Cardiac muscle cell (in vitro differentiated cells and primary cell): ENCODE measurements around the gene VTI1A. TPM values are rescaled to one million over a fixed set of nuclear protein-coding genes. Genes with fewer than 3 reads are reported as not detected.
A peak's percentile ranks its signal among the peaks of the same experiment; 100 is the strongest.

Experiments
- DNase-seq, 2 donors: peaks; one replicate each; pipeline versions ENCODE4 v3.0.0 to v3.0.0-alpha.2; 2010 to 2017; ENCODE audit warnings: low read depth in 1 of 2, low spot score in 1 of 2
- H3K27ac ChIP-seq: fragments of 200-600 bp; sonication (generic); 2 replicates; pipeline ENCODE4 v1.5.1; 2016
- H3K27me3 ChIP-seq: fragments of 200-600 bp; sonication (generic); 2 replicates; pipeline ENCODE4 v1.6.0; 2016; ENCODE audit warnings: control low read depth
- H3K36me3 ChIP-seq: fragments of 200-600 bp; sonication (generic); 2 replicates; pipeline ENCODE4 v1.5.1; 2016; ENCODE audit warnings: control low read depth
- H3K4me1 ChIP-seq: fragments of 200-600 bp; sonication (generic); 2 replicates; pipeline ENCODE4 v1.8.1; 2017; ENCODE audit warnings: low read depth, mild to moderate bottlenecking, mixed run types
- H3K4me3 ChIP-seq: fragments of 200-600 bp; sonication (generic); 2 replicates; pipeline ENCODE4 v1.5.1; 2016; ENCODE audit warnings: mild to moderate bottlenecking
- H3K9me3 ChIP-seq: fragments of 200-600 bp; sonication (generic); 2 replicates; pipeline ENCODE4 v1.5.1; 2017; ENCODE audit warnings: low read depth, mild to moderate bottlenecking, control low read depth
- polyA plus RNA-seq: library from polyadenylated mRNA; unstranded; fragments of >200 nt; fragmentation: Nextera tagmentation; extraction: Ambion mirVana; gene quantifications from 2 replicates; pipeline ENCODE4 v1.2.1, GENCODE V29; 2016
- total RNA-seq: library from RNA; depleted of rRNA; stranded (reverse); fragments of >200 nt; gene quantifications from 2 replicates; pipeline ENCODE4 v1.2.3, GENCODE V29; 2016
- TF ChIP-seq, protein P1 (sequence below): IDR thresholded peaks from 2 replicates; pipeline ENCODE4 v1.5.1; 2012; ENCODE audit warnings: low read depth, mild to moderate bottlenecking, low read length

The VTI1A gene
- total and polyA plus RNA-seq, 2 experiments from 2014 or later: 19.3 to 33.1 TPM

DNA sequence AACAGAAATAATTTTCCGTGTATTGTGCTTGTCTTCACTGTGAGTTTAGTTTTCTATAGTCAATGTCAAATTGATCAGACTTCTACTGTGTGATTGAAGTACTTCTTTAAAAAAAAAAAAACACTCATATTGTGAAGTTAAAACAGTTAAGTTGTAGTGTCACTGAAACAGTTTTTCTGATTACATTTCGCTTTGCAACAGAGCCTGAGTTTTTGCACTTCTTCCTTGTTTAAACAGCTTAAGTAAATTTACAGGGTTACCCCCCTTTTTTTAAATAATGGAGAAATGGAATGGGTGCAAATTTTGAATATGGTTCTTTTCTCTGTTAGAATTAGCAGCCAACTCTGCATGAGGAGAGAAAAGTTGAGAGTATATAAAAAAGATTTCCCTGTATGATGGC, 117.3 kb downstream of the VTI1A start:
- Histone ChIP-seq H3K36me3 (no peaks in the 10 kb centered on the region), H3K27ac (no peak overlapping the region), H3K4me3 (no peak overlapping the region), H3K4me1 (peaks cover 3% of the 10 kb centered on the region), H3K27me3 (no peaks in the 10 kb centered on the region), H3K9me3 (no peaks in the 10 kb centered on the region)
- DNase-seq: no peak
- TF ChIP-seq, protein P1, sequence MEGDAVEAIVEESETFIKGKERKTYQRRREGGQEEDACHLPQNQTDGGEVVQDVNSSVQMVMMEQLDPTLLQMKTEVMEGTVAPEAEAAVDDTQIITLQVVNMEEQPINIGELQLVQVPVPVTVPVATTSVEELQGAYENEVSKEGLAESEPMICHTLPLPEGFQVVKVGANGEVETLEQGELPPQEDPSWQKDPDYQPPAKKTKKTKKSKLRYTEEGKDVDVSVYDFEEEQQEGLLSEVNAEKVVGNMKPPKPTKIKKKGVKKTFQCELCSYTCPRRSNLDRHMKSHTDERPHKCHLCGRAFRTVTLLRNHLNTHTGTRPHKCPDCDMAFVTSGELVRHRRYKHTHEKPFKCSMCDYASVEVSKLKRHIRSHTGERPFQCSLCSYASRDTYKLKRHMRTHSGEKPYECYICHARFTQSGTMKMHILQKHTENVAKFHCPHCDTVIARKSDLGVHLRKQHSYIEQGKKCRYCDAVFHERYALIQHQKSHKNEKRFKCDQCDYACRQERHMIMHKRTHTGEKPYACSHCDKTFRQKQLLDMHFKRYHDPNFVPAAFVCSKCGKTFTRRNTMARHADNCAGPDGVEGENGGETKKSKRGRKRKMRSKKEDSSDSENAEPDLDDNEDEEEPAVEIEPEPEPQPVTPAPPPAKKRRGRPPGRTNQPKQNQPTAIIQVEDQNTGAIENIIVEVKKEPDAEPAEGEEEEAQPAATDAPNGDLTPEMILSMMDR: no peak

DNA sequence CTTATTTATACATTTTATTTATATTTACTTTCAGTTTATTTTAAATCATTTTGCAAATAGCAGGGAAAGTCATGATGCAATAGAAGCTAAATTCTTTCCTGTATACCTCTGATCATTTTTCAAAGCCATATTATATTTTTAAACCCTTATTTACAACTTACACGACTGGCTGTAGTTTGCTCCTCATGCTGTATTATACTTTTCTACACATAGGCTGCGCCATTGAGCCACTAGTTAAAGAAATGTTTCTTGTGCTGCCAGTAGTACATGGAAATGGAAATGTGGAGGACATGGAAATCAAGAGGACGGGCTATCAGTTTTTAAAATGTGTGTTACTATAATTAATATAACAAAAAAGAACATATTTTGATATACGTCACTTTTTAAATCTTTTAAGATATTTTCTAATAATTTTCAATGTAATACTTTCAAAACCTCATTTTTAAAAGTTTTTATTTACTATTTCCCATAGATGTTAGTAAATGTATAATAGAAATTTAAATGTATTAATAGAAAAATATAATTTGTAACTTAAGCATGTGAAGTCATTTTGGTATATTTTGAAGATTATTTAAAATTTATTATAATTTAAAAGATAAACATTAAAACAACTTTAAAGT, 118.5 kb downstream of the VTI1A start:
- DNase-seq: peak; percentile 79 to 86
- no peaks in the 10 kb centered on the region for H3K36me3 ChIP-seq
- H3K4me1 ChIP-seq: peaks cover 3% of the 10 kb centered on the region
- no peak overlapping the region for H3K4me3 ChIP-seq
- no peak overlapping the region for H3K27ac ChIP-seq
- no peaks in the 10 kb centered on the region for H3K9me3 ChIP-seq
- H3K27me3 ChIP-seq: no peaks in the 10 kb centered on the region
- TF ChIP-seq, protein P1: peak; percentile 84

GRCh38 chr10:112570585-112570984, 123.6 kb downstream of the VTI1A start:
- TF ChIP-seq, protein P1: no peak
- no peaks in the 10 kb centered on the region for H3K36me3 ChIP-seq
- H3K9me3 ChIP-seq: no peaks in the 10 kb centered on the region
- no peak overlapping the region for H3K27ac ChIP-seq
- H3K27me3 ChIP-seq: no peaks in the 10 kb centered on the region
- no peak overlapping the region for H3K4me3 ChIP-seq
- DNase-seq: peak in 1 of 2 donors; percentile 18
- H3K4me1 ChIP-seq: peaks cover 2% of the 10 kb centered on the region

DNA sequence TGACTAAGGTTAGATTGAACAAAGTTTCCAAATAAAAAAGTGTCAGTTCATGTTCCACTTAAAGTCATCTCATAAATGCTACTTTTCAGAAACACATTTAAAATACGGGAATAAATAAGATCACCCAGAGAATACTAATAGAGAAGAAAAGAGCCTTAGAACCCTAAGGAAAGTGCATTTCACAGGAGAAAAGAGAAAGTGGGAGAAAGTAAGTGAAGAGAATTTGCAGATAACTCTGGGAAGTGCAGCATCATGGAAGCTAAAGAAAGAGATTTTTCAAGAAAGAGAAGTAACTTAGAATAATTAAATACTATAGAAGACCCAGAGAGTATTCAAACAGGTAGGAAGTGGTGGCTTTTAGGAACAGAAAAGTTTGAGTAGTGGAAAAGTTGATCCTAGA, 132.6 kb downstream of the VTI1A start:
- H3K36me3 ChIP-seq: no peaks in the 10 kb centered on the region
- H3K4me3 ChIP-seq: no peak overlapping the region
- TF ChIP-seq, protein P1: no peak
- no peak overlapping the region for H3K27ac ChIP-seq
- no peaks in the 10 kb centered on the region for H3K27me3 ChIP-seq
- no peaks in the 10 kb centered on the region for H3K4me1 ChIP-seq
- no peaks in the 10 kb centered on the region for H3K9me3 ChIP-seq
- DNase-seq: no peak

DNA sequence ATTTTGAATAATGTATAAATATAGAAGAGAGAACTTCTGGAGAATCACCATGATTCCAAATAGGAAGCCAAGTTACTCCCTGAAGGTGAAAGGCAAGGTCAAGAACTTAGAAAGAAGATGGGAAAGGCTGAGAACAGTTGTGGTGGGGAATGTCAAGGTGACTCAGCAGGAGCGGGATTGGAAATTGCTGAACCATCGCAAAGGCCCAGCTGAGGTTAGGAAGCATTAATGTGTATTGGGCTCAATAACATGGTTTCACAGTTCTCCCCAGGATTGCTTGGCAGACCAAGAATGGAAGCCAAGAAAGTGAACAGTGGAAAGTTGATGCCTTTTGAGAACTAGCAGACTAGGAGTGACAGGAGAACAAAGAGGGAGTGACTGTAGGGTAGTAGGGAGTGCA, 133.3 kb downstream of the VTI1A start:
- TF ChIP-seq, protein P1: no peak
- Histone ChIP-seq H3K27ac (no peak overlapping the region), H3K9me3 (no peaks in the 10 kb centered on the region)

More for the DNA sequence above, 133.3 kb downstream of the VTI1A start:
- H3K4me3 ChIP-seq: no peak overlapping the region
- H3K36me3 ChIP-seq: no peaks in the 10 kb centered on the region
- H3K27me3 ChIP-seq: no peaks in the 10 kb centered on the region
- no peak for DNase-seq
- H3K4me1 ChIP-seq: peaks cover 4% of the 10 kb centered on the region
